GDM1 (cell line): ENCODE results near the gene ZNF148.

ENCODE experiments used
- DNase-seq: peaks from one replicate; lab custom pipeline; 2025; lab: John Stamatoyannopoulos, UW

The ZNF148 gene

GRCh38 chr3:125220727-125221429, 154.2 kb downstream of the ZNF148 start:
- no peak for DNase-seq

GRCh38 chr3:125220183-125220582, 154.9 kb downstream of the ZNF148 start:
- no peak for DNase-seq

GRCh38 chr3:125219261-125219701, 155.8 kb downstream of the ZNF148 start:
- no peak for DNase-seq

GRCh38 chr3:125214738-125215137, 160.4 kb downstream of the ZNF148 start:
- no peak for DNase-seq

GRCh38 chr3:125213946-125214542, 161.1 kb downstream of the ZNF148 start:
- no peak for DNase-seq

- DNase-seq, result no peak
Measured at GRCh38 chr3:125213364-125213755, 161.8 kb downstream of the ZNF148 start.

GRCh38 chr3:125212509-125213363, 162.4 kb downstream of the ZNF148 start, which contains the start of gene SLC12A8:
TSS of gene SLC12A8 (minus strand) at chr3:125212748. CDS start at chr3:125211349, 1,399 bp downstream.
- DNase-seq, result no peak

- DNase-seq, result no peak
Measured at GRCh38 chr3:125212091-125212508, 163.0 kb downstream of the ZNF148 start.

- no peak for DNase-seq
Measured at GRCh38 chr3:125211523-125212090, 163.5 kb downstream of the ZNF148 start.

GRCh38 chr3:125207949-125208568, 167.1 kb downstream of the ZNF148 start:
- DNase-seq, result no peak

GRCh38 chr3:125207507-125207906, 167.6 kb downstream of the ZNF148 start:
- no peak for DNase-seq

- DNase-seq, result no peak
Measured at GRCh38 chr3:125206934-125207333, 168.2 kb downstream of the ZNF148 start.

GRCh38 chr3:125203731-125204130, 171.4 kb downstream of the ZNF148 start:
- no peak for DNase-seq

GRCh38 chr3:125202197-125202596, 172.9 kb downstream of the ZNF148 start:
- DNase-seq, result no peak

GRCh38 chr3:125200731-125201139, 174.4 kb downstream of the ZNF148 start:
- no peak for DNase-seq

GRCh38 chr3:125194849-125195601, 180.1 kb downstream of the ZNF148 start:
- no peak for DNase-seq

GRCh38 chr3:125194061-125194848, 180.9 kb downstream of the ZNF148 start:
- DNase-seq, result no peak

- DNase-seq, result no peak
Measured at GRCh38 chr3:125192190-125193035, 182.7 kb downstream of the ZNF148 start.

- no peak for DNase-seq
Measured at GRCh38 chr3:125191730-125192129, 183.4 kb downstream of the ZNF148 start.
